ENCODE measurements around the gene MCAM. TPM values are rescaled to one million over a fixed set of nuclear protein-coding genes. Genes with fewer than 3 reads are reported as not detected.

Gene MCAM
- polyA plus RNA-seq, 3 donors: not detected

- peaks cover 0 to 10% of the 10 kb centered on the region in 2 donors for H3K9me3 ChIP-seq (replicated peaks in 1 of 2; ENCODE audit: control insufficient read depth in 1 of 2, insufficient read depth in 1 of 2, low read length in 2 of 2)
- H3K36me3 ChIP-seq (replicated peaks in 1 of 2; ENCODE audit: control insufficient read depth in 1 of 2, insufficient read depth in 2 of 2, low read length in 2 of 2): no peaks in the 10 kb centered on the region
- H3K27ac Mint-ChIP-seq: peak overlapping the region in 3 of 7 donors; percentile 23 to 73 (median 28)
- H3K4me2 ChIP-seq (replicated peaks; ENCODE audit: extremely low read depth, low read length, poor library complexity, severe bottlenecking): no peak overlapping the region
- no peak overlapping the region for H3K4me3 ChIP-seq (replicated peaks in 1 of 3; ENCODE audit: low read depth in 2 of 3, low read length in 3 of 3)
- H3K27me3 Mint-ChIP-seq (ENCODE audit: low read depth in 3 of 3): peaks cover 69 to 85% (median 78%) of the 10 kb centered on the region in 3 donors
- H3K4me1 ChIP-seq (ENCODE audit: control insufficient read depth in 1 of 2, insufficient read depth in 2 of 2, low read length in 2 of 2): peaks cover 37 to 38% of the 10 kb centered on the region in 2 donors
- H3K9me3 Mint-ChIP-seq: peaks cover 0 to 8% (median 2%) of the 10 kb centered on the region in 7 donors
- H3K79me2 ChIP-seq (ENCODE audit: insufficient read depth, low read length): no peaks in the 10 kb centered on the region
- H2AFZ ChIP-seq (ENCODE audit: insufficient read depth, low read depth, low read length, poor library complexity, severe bottlenecking): no peak overlapping the region
- 84% methylated on average over 11 of the region's 22 CpGs for WGBS (ENCODE audit: insufficient coverage)
- no peak overlapping the region for H3K9ac ChIP-seq (ENCODE audit: insufficient read depth, low read length, poor library complexity, severe bottlenecking)
- peaks cover 31% of the 10 kb centered on the region for H3K4me1 Mint-ChIP-seq
- peak overlapping the region in 1 of 2 donors; percentile 83 for H3K4me3 Mint-ChIP-seq
- intact Hi-C loops (cut with micrococcal nuclease): no loop called here
- H3K27ac ChIP-seq (ENCODE audit: low read depth in 1 of 2, low read length in 2 of 2): no peak overlapping the region
- peaks cover 0 to 8% of the 10 kb centered on the region in 2 donors for H3K36me3 Mint-ChIP-seq
- peaks cover 28 to 84% of the 10 kb centered on the region in 2 donors for H3K27me3 ChIP-seq (ENCODE audit: control insufficient read depth in 2 of 2, insufficient read depth in 2 of 2, low read length in 2 of 2)
- DNase-seq: peak in 1 of 3 donors; percentile 44
- H4K20me1 ChIP-seq (ENCODE audit: insufficient read depth, low read length): no peaks in the 10 kb centered on the region
- no peak for TF ChIP-seq CTCF (IDR thresholded peaks at IDR 0.05)
These were observed 1.6 kb upstream of the MCAM start for GRCh38 chr11:119318240-119319135.

- Mint-ChIP-seq H3K27me3 (ENCODE audit: low read depth in 3 of 3) (peaks cover 75 to 86% (median 79%) of the 10 kb centered on the region in 3 donors), H3K27ac (peak overlapping the region in 1 of 7 donors; percentile 3), H3K36me3 (peaks cover 0 to 8% of the 10 kb centered on the region in 2 donors), H3K4me3 (peak overlapping the region in 1 of 2 donors; percentile 83), H3K4me1 (peaks cover 31% of the 10 kb centered on the region), H3K9me3 (peaks cover 0 to 8% (median 2%) of the 10 kb centered on the region in 7 donors)
- no peaks in the 10 kb centered on the region for H3K36me3 ChIP-seq (replicated peaks in 1 of 2; ENCODE audit: control insufficient read depth in 1 of 2, insufficient read depth in 2 of 2, low read length in 2 of 2)
- H3K27ac ChIP-seq (ENCODE audit: low read depth in 1 of 2, low read length in 2 of 2): no peak overlapping the region
- TF ChIP-seq CTCF (IDR thresholded peaks at IDR 0.05): no peak
- no peak for DNase-seq
- intact Hi-C loops (cut with micrococcal nuclease): no loop called here
- H3K4me3 ChIP-seq (replicated peaks in 1 of 3; ENCODE audit: low read depth in 2 of 3, low read length in 3 of 3): no peak overlapping the region
- H3K79me2 ChIP-seq (ENCODE audit: insufficient read depth, low read length): no peaks in the 10 kb centered on the region
- no peak overlapping the region for H2AFZ ChIP-seq (ENCODE audit: insufficient read depth, low read depth, low read length, poor library complexity, severe bottlenecking)
- 27% methylated on average over 6 of the region's 14 CpGs for WGBS (ENCODE audit: insufficient coverage)
- H3K9ac ChIP-seq (ENCODE audit: insufficient read depth, low read length, poor library complexity, severe bottlenecking): no peak overlapping the region
- H3K27me3 ChIP-seq (ENCODE audit: control insufficient read depth in 2 of 2, insufficient read depth in 2 of 2, low read length in 2 of 2): peaks cover 28 to 84% of the 10 kb centered on the region in 2 donors
- H4K20me1 ChIP-seq (ENCODE audit: insufficient read depth, low read length): no peaks in the 10 kb centered on the region
- no peak overlapping the region for H3K4me2 ChIP-seq (replicated peaks; ENCODE audit: extremely low read depth, low read length, poor library complexity, severe bottlenecking)
- peaks cover 37 to 38% of the 10 kb centered on the region in 2 donors for H3K4me1 ChIP-seq (ENCODE audit: control insufficient read depth in 1 of 2, insufficient read depth in 2 of 2, low read length in 2 of 2)
- H3K9me3 ChIP-seq (replicated peaks in 1 of 2; ENCODE audit: control insufficient read depth in 1 of 2, insufficient read depth in 1 of 2, low read length in 2 of 2): peaks cover 0 to 10% of the 10 kb centered on the region in 2 donors
These were observed 786 bp upstream of the MCAM start for GRCh38 chr11:119317592-119318239.

Measured in CD14-positive monocyte (primary cell).